SU-DHL-6 (cell line): ENCODE data around the gene DENND5B.

ENCODE experiments used
- CTCF ChIP-seq: fragments of 200-600 bp; sonication (generic); IDR thresholded peaks from one replicate; pipeline ENCODE4 v1.5.1; 2017; ENCODE audit warnings: antibody characterized with exemption, mild to moderate bottlenecking, low read length, moderate library complexity; ENCODE audit not compliant: insufficient read depth, poor library complexity, severe bottlenecking
- EZH2phosphoT487 ChIP-seq: fragments of 200-600 bp; sonication (generic), shearing (Covaris generic); conservative IDR thresholded peaks from 2 replicates; pipeline ENCODE4 v1.6.1; 2018; ENCODE audit warnings: mild to moderate bottlenecking, antibody characterized with exemption, low read length, moderate library complexity, mixed read lengths

GRCh38 chr12:31366104-31366621 is 224.8 kb downstream of the DENND5B start:
- no peak for TF ChIP-seq CTCF
- TF ChIP-seq EZH2phosphoT487 = no peak
